Panc1 (cell line): ENCODE measurements around the gene FUBP3.

ENCODE experiments used
- SIN3A ChIP-seq: IDR thresholded peaks from 2 replicates; pipeline ENCODE4 v1.6.1; 2012; ENCODE audit warnings: low read depth, mild to moderate bottlenecking, low read length, moderate library complexity, borderline replicate concordance; ENCODE audit not compliant: insufficient read depth
- TF ChIP-seq, protein P1 (sequence below): fragments of 450-650 bp; IDR thresholded peaks from 2 replicates; pipeline ENCODE4 v1.5.1; 2017; ENCODE audit warnings: mild to moderate bottlenecking
- TF ChIP-seq, protein P2 (sequence below), 2 experiments: IDR thresholded peaks; 2 replicates each; pipeline ENCODE4 v1.6.1; 2011 to 2012; ENCODE audit warnings: low read depth in 2 of 2, control low read depth in 1 of 2, low read length in 1 of 2, mild to moderate bottlenecking in 1 of 2, moderate library complexity in 1 of 2; ENCODE audit not compliant: insufficient read depth in 1 of 2

GRCh38 chr9:130588416-130588815, 9.0 kb downstream of the FUBP3 start:
- TF ChIP-seq, protein P1, sequence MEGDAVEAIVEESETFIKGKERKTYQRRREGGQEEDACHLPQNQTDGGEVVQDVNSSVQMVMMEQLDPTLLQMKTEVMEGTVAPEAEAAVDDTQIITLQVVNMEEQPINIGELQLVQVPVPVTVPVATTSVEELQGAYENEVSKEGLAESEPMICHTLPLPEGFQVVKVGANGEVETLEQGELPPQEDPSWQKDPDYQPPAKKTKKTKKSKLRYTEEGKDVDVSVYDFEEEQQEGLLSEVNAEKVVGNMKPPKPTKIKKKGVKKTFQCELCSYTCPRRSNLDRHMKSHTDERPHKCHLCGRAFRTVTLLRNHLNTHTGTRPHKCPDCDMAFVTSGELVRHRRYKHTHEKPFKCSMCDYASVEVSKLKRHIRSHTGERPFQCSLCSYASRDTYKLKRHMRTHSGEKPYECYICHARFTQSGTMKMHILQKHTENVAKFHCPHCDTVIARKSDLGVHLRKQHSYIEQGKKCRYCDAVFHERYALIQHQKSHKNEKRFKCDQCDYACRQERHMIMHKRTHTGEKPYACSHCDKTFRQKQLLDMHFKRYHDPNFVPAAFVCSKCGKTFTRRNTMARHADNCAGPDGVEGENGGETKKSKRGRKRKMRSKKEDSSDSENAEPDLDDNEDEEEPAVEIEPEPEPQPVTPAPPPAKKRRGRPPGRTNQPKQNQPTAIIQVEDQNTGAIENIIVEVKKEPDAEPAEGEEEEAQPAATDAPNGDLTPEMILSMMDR: no peak
- no peak for TF ChIP-seq SIN3A
- TF ChIP-seq, protein P2, sequence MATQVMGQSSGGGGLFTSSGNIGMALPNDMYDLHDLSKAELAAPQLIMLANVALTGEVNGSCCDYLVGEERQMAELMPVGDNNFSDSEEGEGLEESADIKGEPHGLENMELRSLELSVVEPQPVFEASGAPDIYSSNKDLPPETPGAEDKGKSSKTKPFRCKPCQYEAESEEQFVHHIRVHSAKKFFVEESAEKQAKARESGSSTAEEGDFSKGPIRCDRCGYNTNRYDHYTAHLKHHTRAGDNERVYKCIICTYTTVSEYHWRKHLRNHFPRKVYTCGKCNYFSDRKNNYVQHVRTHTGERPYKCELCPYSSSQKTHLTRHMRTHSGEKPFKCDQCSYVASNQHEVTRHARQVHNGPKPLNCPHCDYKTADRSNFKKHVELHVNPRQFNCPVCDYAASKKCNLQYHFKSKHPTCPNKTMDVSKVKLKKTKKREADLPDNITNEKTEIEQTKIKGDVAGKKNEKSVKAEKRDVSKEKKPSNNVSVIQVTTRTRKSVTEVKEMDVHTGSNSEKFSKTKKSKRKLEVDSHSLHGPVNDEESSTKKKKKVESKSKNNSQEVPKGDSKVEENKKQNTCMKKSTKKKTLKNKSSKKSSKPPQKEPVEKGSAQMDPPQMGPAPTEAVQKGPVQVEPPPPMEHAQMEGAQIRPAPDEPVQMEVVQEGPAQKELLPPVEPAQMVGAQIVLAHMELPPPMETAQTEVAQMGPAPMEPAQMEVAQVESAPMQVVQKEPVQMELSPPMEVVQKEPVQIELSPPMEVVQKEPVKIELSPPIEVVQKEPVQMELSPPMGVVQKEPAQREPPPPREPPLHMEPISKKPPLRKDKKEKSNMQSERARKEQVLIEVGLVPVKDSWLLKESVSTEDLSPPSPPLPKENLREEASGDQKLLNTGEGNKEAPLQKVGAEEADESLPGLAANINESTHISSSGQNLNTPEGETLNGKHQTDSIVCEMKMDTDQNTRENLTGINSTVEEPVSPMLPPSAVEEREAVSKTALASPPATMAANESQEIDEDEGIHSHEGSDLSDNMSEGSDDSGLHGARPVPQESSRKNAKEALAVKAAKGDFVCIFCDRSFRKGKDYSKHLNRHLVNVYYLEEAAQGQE (IDR thresholded peaks at IDR 0.05; ENCODE audit: insufficient read depth in 1 of 2, low read depth in 2 of 2, low read length in 1 of 2): no peak
